ENCODE data around the gene PEAK1. TPM values are rescaled to one million over a fixed set of nuclear protein-coding genes. Genes with fewer than 3 reads are reported as not detected.
A peak's percentile ranks its signal among the peaks of the same experiment; 100 is the strongest.

The PEAK1 gene
- total and polyA plus RNA-seq, 9 of the 15 experiments (the other 6 are each of a cell fraction or from before 2014, with no cell fraction given) = 0.99 to 22.4 (median 10.8) TPM

- no peaks in the 10 kb centered on the region for H3K9me1 ChIP-seq (ENCODE audit: control insufficient read depth, insufficient read depth, low read length)
- no peak for FAIRE-seq
- intact Hi-C loops (cut with micrococcal nuclease) (no loop called here), in situ Hi-C loops (cut with MboI) (no loop called here)
- no peak for TF ChIP-seq SNRNP70 (optimal IDR thresholded peaks at IDR 0.05; ENCODE audit: low read depth, low read length)
- peak; percentile 29; the same call in 1 of the 2 replicates for TF ChIP-seq ZNF316 (IDR thresholded peaks at IDR 0.05)
- no peak for TF ChIP-seq ZNF143 (CRISPR knock-in tag; IDR thresholded peaks at IDR 0.05)
- no peak for TF ChIP-seq KLF10 (CRISPR knock-in tag; IDR thresholded peaks at IDR 0.05)
- TF ChIP-seq ARNT (IDR thresholded peaks at IDR 0.05) = no peak
- TF ChIP-seq ERF (CRISPR knock-in tag; IDR thresholded peaks at IDR 0.05) = no peak
- ChIA-PET CTCF (ENCODE audit: low intra/inter-chr PET ratio) (interaction anchor here (0.6 kb wide), 1 partner anchor 55 kb away, joined by 5 read pairs; no protein-coding TSS in a partner anchor), POLR2A (no interaction called here)
- peaks cover 77% of the 10 kb centered on the region for H3K36me3 ChIP-seq (ENCODE audit: control insufficient read depth, insufficient read depth, low read length)
- H3K4me1 ChIP-seq (replicated peaks in 1 of 2; ENCODE audit: control insufficient read depth in 2 of 2, insufficient read depth in 2 of 2, low read length in 2 of 2) = no peaks in the 10 kb centered on the region
- no peak for ATAC-seq
- H3K9ac ChIP-seq (ENCODE audit: insufficient read depth in 1 of 2, low read depth in 2 of 2, low read length in 2 of 2) = no peak overlapping the region
- no peaks in the 10 kb centered on the region for H3K79me2 ChIP-seq (ENCODE audit: control insufficient read depth, insufficient read depth, low read length)
- WGBS (ENCODE audit: insufficient coverage, low coverage, missing lambda C conversion rate) = 67% methylated on average over 3 of the region's 3 CpGs
- no peak overlapping the region for H2AFZ ChIP-seq (ENCODE audit: low read depth, low read length)
- no peak overlapping the region for H3K4me2 ChIP-seq (ENCODE audit: insufficient read depth, low read length)
- no peaks in the 10 kb centered on the region for H4K20me1 ChIP-seq (replicated peaks; ENCODE audit: control insufficient read depth, insufficient read depth, low read length)
- H3K27ac ChIP-seq (ENCODE audit: extremely low read depth, low read depth, low read length) = no peak overlapping the region
- no peaks in the 10 kb centered on the region for H3K9me3 ChIP-seq (replicated peaks; ENCODE audit: control insufficient read depth, insufficient read depth, low read depth, low read length)
- H3K4me3 ChIP-seq = no peak overlapping the region
- no peak for DNase-seq (ENCODE audit: extremely low read depth in 1 of 4, low spot score in 3 of 4)
- no peaks in the 10 kb centered on the region for H3K27me3 ChIP-seq (ENCODE audit: control insufficient read depth in 2 of 2, insufficient read depth in 2 of 2, low read length in 2 of 2)
- no TSS peak for BruUV-seq (replicated peaks)
Measured at GRCh38 chr15:77468896-77469295, 49.0 kb upstream of the PEAK1 start.

DNA sequence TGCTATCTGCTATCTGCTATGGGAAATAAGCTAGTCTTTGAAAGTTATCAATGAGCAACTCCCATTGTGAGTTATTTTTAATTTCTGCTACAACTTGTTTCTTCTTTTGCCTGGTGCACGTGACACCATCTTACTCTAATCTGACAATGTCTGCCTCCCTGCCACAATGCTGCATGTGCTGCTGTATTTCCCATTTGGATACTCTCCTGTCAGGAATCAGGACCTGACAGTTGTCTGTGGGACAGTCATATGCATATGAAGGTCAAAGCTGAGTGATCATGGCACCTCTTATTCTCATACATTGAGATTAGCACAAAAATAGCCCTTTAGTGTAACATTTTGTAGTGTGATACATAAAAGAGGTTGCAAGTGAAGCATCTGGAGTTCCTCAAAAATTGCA lies 46.6 kb upstream of the PEAK1 start:
- H3K9ac ChIP-seq (ENCODE audit: insufficient read depth in 1 of 2, low read depth in 2 of 2, low read length in 2 of 2) = no peak overlapping the region
- no peaks in the 10 kb centered on the region for H3K27me3 ChIP-seq (ENCODE audit: control insufficient read depth in 2 of 2, insufficient read depth in 2 of 2, low read length in 2 of 2)
- H2AFZ ChIP-seq (ENCODE audit: low read depth, low read length) = no peak overlapping the region
- no peaks in the 10 kb centered on the region for H3K9me1 ChIP-seq (ENCODE audit: control insufficient read depth, insufficient read depth, low read length)
- CTCF ChIA-PET (ENCODE audit: low intra/inter-chr PET ratio) = no interaction called here
- DNase-seq (ENCODE audit: extremely low read depth in 1 of 4, low spot score in 3 of 4) = no peak
- BruUV-seq (replicated peaks) = no TSS peak
- POLR2A ChIA-PET = interaction anchor here (0.6 kb wide), 1 partner anchor 10 kb away, joined by 3 read pairs; no protein-coding TSS in a partner anchor
- H3K4me3 ChIP-seq = no peak overlapping the region
- no peaks in the 10 kb centered on the region for H3K9me3 ChIP-seq (replicated peaks; ENCODE audit: control insufficient read depth, insufficient read depth, low read depth, low read length)
- intact Hi-C loops (cut with micrococcal nuclease) = no loop called here
- no peaks in the 10 kb centered on the region for H4K20me1 ChIP-seq (replicated peaks; ENCODE audit: control insufficient read depth, insufficient read depth, low read length)
- 80% methylated on average over 1 of the region's 1 CpG for WGBS (ENCODE audit: insufficient coverage, low coverage, missing lambda C conversion rate)
- H3K27ac ChIP-seq (ENCODE audit: extremely low read depth, low read depth, low read length) = no peak overlapping the region
- no peak overlapping the region for H3K4me2 ChIP-seq (ENCODE audit: insufficient read depth, low read length)
- TF ChIP-seq KLF1 (tag; IDR thresholded peaks at IDR 0.05) (no peak), U2AF1 (optimal IDR thresholded peaks at IDR 0.05; ENCODE audit: low read depth, low read length) (no peak), HDAC2 (IDR thresholded peaks at IDR 0.05) (no peak), RNF219 (CRISPR knock-in tag; IDR thresholded peaks at IDR 0.05) (no peak)
- no peaks in the 10 kb centered on the region for H3K79me2 ChIP-seq (ENCODE audit: control insufficient read depth, insufficient read depth, low read length)
- in situ Hi-C loops (cut with MboI) = no loop called here
- H3K4me1 ChIP-seq (replicated peaks in 1 of 2; ENCODE audit: control insufficient read depth in 2 of 2, insufficient read depth in 2 of 2, low read length in 2 of 2) = peaks cover 0 to 7% of the 10 kb centered on the region in 2 experiments; a peak in 2 of 5 replicates
- no peak for FAIRE-seq
- ATAC-seq = no peak
- H3K36me3 ChIP-seq (ENCODE audit: control insufficient read depth, insufficient read depth, low read length) = peaks cover 71% of the 10 kb centered on the region

All from K562 (cell line).